HG03025 (cell line): Measurements from ENCODE around the gene POLRMT.

Experiments used
- ATAC-seq: cut with Tn5 transposase; IDR thresholded peaks from one replicate; pipeline ENCODE4 v1.9.1; 2021; ENCODE audit warnings: mild to moderate bottlenecking, moderate library complexity; ENCODE audit not compliant: unreplicated experiment, low FRiP score

The POLRMT gene

GRCh38 chr19:663682-664117 is 30.4 kb upstream of the POLRMT start:
- ATAC-seq, result no peak

GRCh38 chr19:662962-663681 is 29.8 kb upstream of the POLRMT start, which contains the start of gene RNF126:
Gene RNF126, minus strand, starts transcription at chr19:663214. Its CDS starts 93 bp downstream, at chr19:663121.
- ATAC-seq, result peak; percentile 50

- peak; percentile 3 for ATAC-seq
Observed at GRCh38 chr19:662207-662961, 29.0 kb upstream of the POLRMT start.

GRCh38 chr19:661427-662196 is 28.3 kb upstream of the POLRMT start:
- ATAC-seq, result no peak

GRCh38 chr19:660793-661426 is 27.6 kb upstream of the POLRMT start:
- no peak for ATAC-seq

GRCh38 chr19:658916-659839 is 25.8 kb upstream of the POLRMT start:
- no peak for ATAC-seq

- ATAC-seq, result no peak
Observed at GRCh38 chr19:658059-658839, 24.9 kb upstream of the POLRMT start.

GRCh38 chr19:657611-658010 is 24.3 kb upstream of the POLRMT start:
- ATAC-seq, result no peak

- no peak for ATAC-seq
Observed at GRCh38 chr19:656751-657559, 23.6 kb upstream of the POLRMT start.

- no peak for ATAC-seq
Observed at GRCh38 chr19:655691-656090, 22.4 kb upstream of the POLRMT start.

- ATAC-seq, result no peak
Observed at GRCh38 chr19:653425-653824, 20.1 kb upstream of the POLRMT start.

GRCh38 chr19:652467-653389 is 19.4 kb upstream of the POLRMT start:
- no peak for ATAC-seq

- ATAC-seq, result no peak
Observed at GRCh38 chr19:651991-652390, 18.7 kb upstream of the POLRMT start.

GRCh38 chr19:651114-651818 is 17.9 kb upstream of the POLRMT start:
- no peak for ATAC-seq

- ATAC-seq, result no peak
Observed at GRCh38 chr19:650121-650520, 16.8 kb upstream of the POLRMT start.
